Measurements from ENCODE around the gene TNFRSF18.
A peak's percentile ranks its signal among the peaks of the same experiment; 100 is the strongest.

Gene TNFRSF18

DNA sequence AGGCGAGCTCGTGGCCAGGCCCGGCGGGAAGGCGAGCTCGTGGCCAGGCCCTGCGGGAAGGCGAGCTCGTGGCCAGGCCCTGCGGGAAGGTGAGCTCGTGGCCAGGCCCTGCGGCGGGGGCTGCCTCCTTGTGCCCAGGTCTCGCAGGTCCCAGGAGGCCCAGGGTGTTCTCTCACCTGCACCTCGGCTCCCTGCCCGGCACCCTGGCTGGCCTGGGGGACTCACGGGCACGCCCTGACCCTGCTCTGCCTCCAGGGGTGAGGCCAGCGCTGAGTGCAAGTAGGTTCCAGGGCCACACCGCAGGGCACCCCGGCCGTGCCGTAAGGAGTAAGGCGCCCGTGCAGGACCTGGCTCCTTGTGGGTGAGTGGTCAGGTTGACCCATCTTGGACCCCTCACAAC, 21.0 kb upstream of the TNFRSF18 start:
- H3K27me3 Mint-ChIP-seq (ENCODE audit: low read depth) = no peaks in the 10 kb centered on the region
- H3K9me3 Mint-ChIP-seq = no peaks in the 10 kb centered on the region
- no peak for TF ChIP-seq CTCF (IDR thresholded peaks at IDR 0.05; ENCODE audit: unreplicated experiment in 3 of 3)
- H3K4me1 Mint-ChIP-seq = peaks cover 16% of the 10 kb centered on the region
- no peak overlapping the region for H3K27ac Mint-ChIP-seq
- H3K36me3 Mint-ChIP-seq (ENCODE audit: low read depth) = peaks cover 29% of the 10 kb centered on the region
- no peak overlapping the region for H3K4me3 Mint-ChIP-seq

DNA sequence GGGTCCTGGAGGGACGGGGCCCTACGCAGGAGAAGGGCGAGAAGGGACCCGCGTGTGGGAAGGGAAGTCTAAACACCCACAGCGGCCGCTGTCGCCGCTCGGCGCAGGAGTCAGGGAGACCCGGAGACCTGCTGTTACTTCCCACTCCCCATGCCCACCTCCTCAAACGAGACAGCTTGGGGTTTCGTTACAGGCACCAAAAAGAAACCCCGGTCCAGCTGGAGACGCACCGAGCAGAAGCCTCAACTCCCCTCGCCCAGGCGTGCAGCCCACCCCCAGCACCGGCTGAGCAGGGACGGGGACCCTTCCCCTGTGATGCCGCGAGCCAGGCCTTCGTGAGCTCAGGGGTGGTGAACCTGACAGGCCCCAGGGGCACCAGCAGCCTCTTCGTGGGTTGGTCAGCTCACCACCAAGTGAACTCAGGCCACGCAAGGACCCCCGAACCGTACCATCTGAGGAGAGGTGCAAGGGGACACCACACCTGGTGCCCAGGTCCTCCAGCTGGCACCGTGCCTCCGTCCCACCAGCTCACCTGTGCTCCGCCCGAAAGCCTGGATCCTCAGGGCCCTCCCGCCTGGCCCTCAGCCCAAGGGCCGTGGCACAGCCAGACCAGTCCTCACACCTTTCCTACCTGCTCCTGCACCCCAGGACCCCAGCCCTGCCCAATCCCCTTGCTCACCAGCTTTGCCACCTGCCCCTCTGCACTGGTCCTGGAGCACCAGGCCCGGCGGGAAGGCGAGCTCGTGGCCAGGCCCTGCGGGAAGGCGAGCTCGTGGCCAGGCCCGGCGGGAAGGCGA, 20.4 kb upstream of the TNFRSF18 start:
- no peak overlapping the region for H3K27ac Mint-ChIP-seq
- H3K36me3 Mint-ChIP-seq (ENCODE audit: low read depth) = peaks cover 29% of the 10 kb centered on the region

GRCh38 chr1:1225913-1226312, 19.5 kb upstream of the TNFRSF18 start:
- no peak overlapping the region for H3K27ac Mint-ChIP-seq
- peaks cover 32% of the 10 kb centered on the region for H3K36me3 Mint-ChIP-seq (ENCODE audit: low read depth)
- TF ChIP-seq CTCF (IDR thresholded peaks at IDR 0.05; ENCODE audit: unreplicated experiment in 3 of 3) = no peak

More for the DNA sequence above, 20.4 kb upstream of the TNFRSF18 start:
- no peaks in the 10 kb centered on the region for H3K27me3 Mint-ChIP-seq (ENCODE audit: low read depth)
- no peak overlapping the region for H3K4me3 Mint-ChIP-seq
- H3K9me3 Mint-ChIP-seq = no peaks in the 10 kb centered on the region
- no peak for TF ChIP-seq CTCF (IDR thresholded peaks at IDR 0.05; ENCODE audit: unreplicated experiment in 3 of 3)
- peaks cover 16% of the 10 kb centered on the region for H3K4me1 Mint-ChIP-seq

DNA sequence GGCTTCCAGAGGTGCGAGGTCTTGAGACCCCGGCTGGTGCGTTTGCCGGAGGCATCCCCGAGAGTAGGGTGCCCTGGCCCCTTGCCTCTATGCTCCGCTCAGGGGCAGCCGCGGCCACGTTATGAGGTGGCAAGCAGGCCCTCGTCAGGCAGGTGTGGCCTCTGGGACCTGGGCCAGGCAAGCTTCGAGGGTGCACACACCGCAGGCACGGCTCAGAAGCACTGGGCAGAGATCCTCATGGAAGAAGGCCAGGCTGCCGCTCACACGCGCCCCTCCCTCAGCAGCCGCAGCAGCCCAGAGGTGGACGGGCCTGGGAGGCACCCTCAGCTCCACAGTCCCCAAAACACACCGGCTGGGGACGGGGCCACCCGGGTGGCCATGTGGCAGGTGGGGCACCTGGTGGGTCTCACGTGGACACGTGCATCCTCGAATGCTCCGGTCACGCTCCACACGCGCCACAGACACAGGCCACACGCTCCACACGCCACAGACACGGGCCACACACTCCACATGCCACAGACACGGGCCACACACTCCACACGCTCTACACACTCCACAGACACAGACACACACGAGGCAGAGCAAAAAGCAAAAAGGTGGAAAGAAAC, 18.9 kb upstream of the TNFRSF18 start:
- Mint-ChIP-seq H3K27ac (no peak overlapping the region), H3K4me1 (peaks cover 7% of the 10 kb centered on the region), H3K36me3 (ENCODE audit: low read depth) (peaks cover 37% of the 10 kb centered on the region), H3K4me3 (no peak overlapping the region), H3K9me3 (no peaks in the 10 kb centered on the region), H3K27me3 (ENCODE audit: low read depth) (no peaks in the 10 kb centered on the region)
- no peak for TF ChIP-seq CTCF (IDR thresholded peaks at IDR 0.05; ENCODE audit: unreplicated experiment in 3 of 3)

More at GRCh38 chr1:1225913-1226312, 19.5 kb upstream of the TNFRSF18 start:
- H3K4me3 Mint-ChIP-seq = peak overlapping the region in 1 of 3 experiments; percentile 26
- H3K9me3 Mint-ChIP-seq = no peaks in the 10 kb centered on the region
- no peaks in the 10 kb centered on the region for H3K27me3 Mint-ChIP-seq (ENCODE audit: low read depth)
- peaks cover 11% of the 10 kb centered on the region for H3K4me1 Mint-ChIP-seq

DNA sequence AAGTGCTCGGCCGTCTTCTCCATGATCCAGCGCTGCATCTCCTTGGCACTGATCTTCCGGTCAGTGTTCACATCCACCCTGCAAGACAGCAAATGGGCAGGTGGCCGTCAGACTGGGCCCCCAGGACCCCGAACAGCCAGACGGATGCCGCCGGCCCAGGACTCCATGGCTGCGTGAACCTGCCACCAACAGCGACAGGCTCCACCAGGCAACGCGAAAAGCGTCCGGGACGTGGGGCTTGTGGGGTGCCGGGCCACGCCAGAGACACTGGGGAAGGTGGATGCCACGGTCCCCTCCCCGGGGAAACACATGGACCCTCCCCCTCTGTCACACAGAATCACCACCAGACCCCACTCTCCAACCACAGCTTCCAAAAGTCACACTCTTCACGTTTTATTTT, 17.5 kb upstream of the TNFRSF18 start:
- H3K4me3 Mint-ChIP-seq = no peak overlapping the region
- H3K9me3 Mint-ChIP-seq = no peaks in the 10 kb centered on the region
- H3K27me3 Mint-ChIP-seq (ENCODE audit: low read depth) = no peaks in the 10 kb centered on the region
- peaks cover 32% of the 10 kb centered on the region for H3K36me3 Mint-ChIP-seq (ENCODE audit: low read depth)
- TF ChIP-seq CTCF (IDR thresholded peaks at IDR 0.05; ENCODE audit: unreplicated experiment in 3 of 3) = no peak
- H3K27ac Mint-ChIP-seq = no peak overlapping the region
- no peaks in the 10 kb centered on the region for H3K4me1 Mint-ChIP-seq
